ENCODE results near the gene EIF4E1B.
A peak's percentile ranks its signal among the peaks of the same experiment; 100 is the strongest.

EIF4E1B gene

GRCh38 chr5:176673651-176674583 lies 43.4 kb downstream of the EIF4E1B start:
- DNase-seq: no peak
- in situ Hi-C loops (cut with MboI; ENCODE audit: low pct_unique_long_range_greater_than_20kb, low sequenced_read_pairs): loop anchor here (25.0 kb wide), 2 partner anchors 288 to 413 kb away; partner anchors contain the start of gene FGFR4

GRCh38 chr5:176674799-176675198 lies 44.3 kb downstream of the EIF4E1B start:
- no peak for DNase-seq
- in situ Hi-C loops (cut with MboI; ENCODE audit: low pct_unique_long_range_greater_than_20kb, low sequenced_read_pairs): loop anchor here (25.0 kb wide), 2 partner anchors 288 to 413 kb away; partner anchors contain the start of gene FGFR4

GRCh38 chr5:176675676-176676360 lies 45.3 kb downstream of the EIF4E1B start:
- in situ Hi-C loops (cut with MboI; ENCODE audit: low pct_unique_long_range_greater_than_20kb, low sequenced_read_pairs): no loop called here

GRCh38 chr5:176676361-176676824 lies 45.9 kb downstream of the EIF4E1B start:
- no peak for DNase-seq
- in situ Hi-C loops (cut with MboI; ENCODE audit: low pct_unique_long_range_greater_than_20kb, low sequenced_read_pairs): no loop called here

More at GRCh38 chr5:176675676-176676360, 45.3 kb downstream of the EIF4E1B start:
- DNase-seq: peak; percentile 44

- DNase-seq: no peak
- in situ Hi-C loops (cut with MboI; ENCODE audit: low pct_unique_long_range_greater_than_20kb, low sequenced_read_pairs): no loop called here
Measured at GRCh38 chr5:176677209-176677939, 46.9 kb downstream of the EIF4E1B start.

- in situ Hi-C loops (cut with MboI; ENCODE audit: low pct_unique_long_range_greater_than_20kb, low sequenced_read_pairs): no loop called here
- no peak for DNase-seq
Measured at GRCh38 chr5:176678584-176678983, 48.1 kb downstream of the EIF4E1B start.

GRCh38 chr5:176679365-176680225 lies 49.1 kb downstream of the EIF4E1B start:
- DNase-seq: no peak
- in situ Hi-C loops (cut with MboI; ENCODE audit: low pct_unique_long_range_greater_than_20kb, low sequenced_read_pairs): no loop called here

GRCh38 chr5:176680226-176680563 lies 49.7 kb downstream of the EIF4E1B start:
- in situ Hi-C loops (cut with MboI; ENCODE audit: low pct_unique_long_range_greater_than_20kb, low sequenced_read_pairs): no loop called here
- no peak for DNase-seq

GRCh38 chr5:176682016-176682531 lies 51.6 kb downstream of the EIF4E1B start:
- no peak for DNase-seq
- in situ Hi-C loops (cut with MboI; ENCODE audit: low pct_unique_long_range_greater_than_20kb, low sequenced_read_pairs): no loop called here

- in situ Hi-C loops (cut with MboI; ENCODE audit: low pct_unique_long_range_greater_than_20kb, low sequenced_read_pairs): no loop called here
- no peak for DNase-seq
Measured at GRCh38 chr5:176685010-176685409, 54.5 kb downstream of the EIF4E1B start.

GRCh38 chr5:176687247-176687646 lies 56.8 kb downstream of the EIF4E1B start:
- in situ Hi-C loops (cut with MboI; ENCODE audit: low pct_unique_long_range_greater_than_20kb, low sequenced_read_pairs): no loop called here
- no peak for DNase-seq

GRCh38 chr5:176687881-176688280 lies 57.4 kb downstream of the EIF4E1B start:
- no peak for DNase-seq
- in situ Hi-C loops (cut with MboI; ENCODE audit: low pct_unique_long_range_greater_than_20kb, low sequenced_read_pairs): no loop called here

GRCh38 chr5:176690911-176691310 lies 60.4 kb downstream of the EIF4E1B start:
- no peak for DNase-seq
- in situ Hi-C loops (cut with MboI; ENCODE audit: low pct_unique_long_range_greater_than_20kb, low sequenced_read_pairs): no loop called here

GRCh38 chr5:176691524-176691923 lies 61.0 kb downstream of the EIF4E1B start:
- in situ Hi-C loops (cut with MboI; ENCODE audit: low pct_unique_long_range_greater_than_20kb, low sequenced_read_pairs): no loop called here
- DNase-seq: no peak

GRCh38 chr5:176692326-176692725 lies 61.9 kb downstream of the EIF4E1B start:
- peak; percentile 43 for DNase-seq
- in situ Hi-C loops (cut with MboI; ENCODE audit: low pct_unique_long_range_greater_than_20kb, low sequenced_read_pairs): no loop called here

- in situ Hi-C loops (cut with MboI; ENCODE audit: low pct_unique_long_range_greater_than_20kb, low sequenced_read_pairs): no loop called here
- no peak for DNase-seq
Measured at GRCh38 chr5:176692839-176693476, 62.5 kb downstream of the EIF4E1B start.

- in situ Hi-C loops (cut with MboI; ENCODE audit: low pct_unique_long_range_greater_than_20kb, low sequenced_read_pairs): no loop called here
- DNase-seq: peak; percentile 89
Measured at GRCh38 chr5:176693477-176693851, 63.0 kb downstream of the EIF4E1B start.

GRCh38 chr5:176694146-176694545 lies 63.7 kb downstream of the EIF4E1B start:
- no peak for DNase-seq
- in situ Hi-C loops (cut with MboI; ENCODE audit: low pct_unique_long_range_greater_than_20kb, low sequenced_read_pairs): no loop called here

All from KBM-7 (cell line).